Liver (tissue), 3 donors: ENCODE results near the gene LRGUK.

Source experiments
- ATF3 ChIP-seq: IDR thresholded peaks from 2 replicates; pipeline ENCODE4 v1.6.1; 2016; ENCODE audit warnings: antibody characterized with exemption
- CTCF ChIP-seq: fragments of 150-350 bp; IDR thresholded peaks from 2 replicates; pipeline ENCODE4 v1.5.1; 2017; ENCODE audit warnings: improper control_type of control experiment, low read depth, low read length; ENCODE audit not compliant: missing input control
- EGR1 ChIP-seq, 2 donors: IDR thresholded peaks; 2 replicates each; pipeline ENCODE4 v1.6.1; 2016 to 2018; ENCODE audit warnings: antibody characterized with exemption in 2 of 2, low read depth in 2 of 2
- GABPA ChIP-seq, 2 donors: IDR thresholded peaks in 1 of 2; conservative IDR thresholded peaks in 1 of 2; 2 replicates each; pipeline ENCODE4 v1.6.1; 2016; ENCODE audit warnings: antibody characterized with exemption in 2 of 2, mild to moderate bottlenecking in 1 of 2, moderate library complexity in 1 of 2
- JUND ChIP-seq, 2 donors: IDR thresholded peaks; 2 replicates each; pipeline ENCODE4 v1.6.1; 2016; ENCODE audit warnings: antibody characterized with exemption in 2 of 2
- MAX ChIP-seq: IDR thresholded peaks from 2 replicates; pipeline ENCODE4 v1.6.1; 2016; ENCODE audit warnings: antibody characterized with exemption
- NR2F2 ChIP-seq: IDR thresholded peaks from 2 replicates; pipeline ENCODE4 v1.6.1; 2016; ENCODE audit warnings: antibody characterized with exemption
- RAD21 ChIP-seq, 2 donors: IDR thresholded peaks; 2 replicates each; pipeline ENCODE4 v1.6.1; 2016; ENCODE audit warnings: antibody characterized with exemption in 2 of 2, mild to moderate bottlenecking in 2 of 2
- REST ChIP-seq: IDR thresholded peaks from 2 replicates; pipeline ENCODE4 v1.6.1; 2016; ENCODE audit warnings: antibody characterized with exemption, mild to moderate bottlenecking
- RXRA ChIP-seq, 2 donors: IDR thresholded peaks; 2 replicates each; pipeline ENCODE4 v1.6.1; 2017 to 2018; ENCODE audit warnings: antibody characterized with exemption in 2 of 2, mild to moderate bottlenecking in 1 of 2
- YY1 ChIP-seq: IDR thresholded peaks from 2 replicates; pipeline ENCODE4 v1.6.1; 2016; ENCODE audit warnings: antibody characterized with exemption, mild to moderate bottlenecking
- ZBTB33 ChIP-seq: IDR thresholded peaks from 2 replicates; pipeline ENCODE4 v1.6.1; 2016; ENCODE audit warnings: antibody characterized with exemption
- donor health status: healthy.
- donor health status: healthy.

GRCh38 chr7:134276951-134277350, 149.8 kb downstream of the LRGUK start:
- no peak for TF ChIP-seq CTCF
- TF ChIP-seq ZBTB33 = no peak
- TF ChIP-seq GABPA (IDR thresholded peaks at IDR 0.05 in 1 of 2, conservative IDR thresholded peaks at IDR 0.05 in 1 of 2) = no peak
- TF ChIP-seq EGR1 (IDR thresholded peaks at IDR 0.05; ENCODE audit: low read depth in 2 of 2) = no peak
- TF ChIP-seq JUND (IDR thresholded peaks at IDR 0.05) = no peak
- no peak for TF ChIP-seq YY1
- TF ChIP-seq RXRA (IDR thresholded peaks at IDR 0.05) = no peak
- no peak for TF ChIP-seq MAX
- TF ChIP-seq REST = no peak
- no peak for TF ChIP-seq ATF3
- TF ChIP-seq RAD21 (IDR thresholded peaks at IDR 0.05) = no peak
- TF ChIP-seq NR2F2 = no peak
